SK-N-SH (cell line): ENCODE measurements around the gene TGFB3. TPM values are rescaled to one million over a fixed set of nuclear protein-coding genes. Genes with fewer than 3 reads are reported as not detected.

Experiments used
- CTCF ChIA-PET: fragments of 300-600, 350-600 bp; formaldehyde crosslinking; extraction: SDS; loops from one replicate; lab custom pipeline; 2021; lab: Yijun Ruan, JAX
- POLR2A ChIA-PET: fragments of 350-600 bp; sonication (Branson Sonifier 250); formaldehyde crosslinking; extraction: SDS; loops from one replicate; lab custom pipeline; 2020; ENCODE audit warnings: antibody characterized with exemption, inconsistent platforms; lab: Yijun Ruan, JAX
- DNase-seq: peaks from one replicate; pipeline ENCODE4 v3.0.0; 2012
- H2AFZ ChIP-seq: fragments of 200-600 bp; sonication (generic); 2 replicates; pipeline ENCODE4 v1.8.1; 2016; ENCODE audit warnings: antibody characterized with exemption, mild to moderate bottlenecking, low read depth
- H3F3A ChIP-seq: fragments of 200-600 bp; sonication (generic); replicated peaks from 2 replicates; pipeline ENCODE3; 2016; ENCODE audit warnings: antibody characterized with exemption, mild to moderate bottlenecking; ENCODE audit not compliant: insufficient read depth
- H3K27ac ChIP-seq, 2 experiments: fragments of 200-500 bp in 1 of 2; fragments of 200-600 bp in 1 of 2; sonication (Bioruptor generic) in 1 of 2; sonication (generic), shearing (Covaris generic) in 1 of 2; 2 replicates each; pipeline versions ENCODE4 v1.5.1 to v1.6.1; 2014 to 2016; ENCODE audit warnings: low read depth in 2 of 2, inconsistent platforms in 1 of 2, low read length in 1 of 2, mild to moderate bottlenecking in 1 of 2, mixed read lengths in 1 of 2
- H3K27me3 ChIP-seq: fragments of 200-600 bp; sonication (generic), shearing (Covaris generic); 2 replicates; pipeline ENCODE4 v1.6.1; 2016; ENCODE audit warnings: mixed run types; ENCODE audit not compliant: insufficient read depth
- H3K36me3 ChIP-seq, 2 experiments: fragments of 200-500 bp in 1 of 2; fragments of 200-600 bp in 1 of 2; sonication (Bioruptor generic) in 1 of 2; sonication (generic) in 1 of 2; replicated peaks in 1 of 2; 2 replicates each; pipeline versions ENCODE3 to v1.5.1; 2014 to 2016; ENCODE audit warnings: low read length in 1 of 2, mild to moderate bottlenecking in 1 of 2; ENCODE audit not compliant: insufficient read depth in 2 of 2, control insufficient read depth in 1 of 2
- H3K4me1 ChIP-seq, 2 experiments: fragments of 200-500 bp in 1 of 2; fragments of 200-600 bp in 1 of 2; sonication (Bioruptor generic) in 1 of 2; sonication (generic), shearing (Covaris generic) in 1 of 2; 2 replicates each; pipeline versions ENCODE4 v1.5.1 to v1.6.1; 2014 to 2016; ENCODE audit warnings: low read depth in 1 of 2, low read length in 1 of 2, mixed run types in 1 of 2; ENCODE audit not compliant: insufficient read depth in 2 of 2, control insufficient read depth in 1 of 2
- H3K4me2 ChIP-seq: fragments of 200-600 bp; sonication (generic), shearing (Covaris generic); 2 replicates; pipeline ENCODE4 v1.6.1; 2017; ENCODE audit warnings: mixed run types
- H3K4me3 ChIP-seq, 2 experiments: fragments of 200-500 bp in 1 of 2; fragments of 200-600 bp in 1 of 2; sonication (Bioruptor generic) in 1 of 2; sonication (generic), shearing (Covaris generic) in 1 of 2; 2 replicates each; pipeline versions ENCODE4 v1.5.1 to v1.8.1; 2014 to 2016; ENCODE audit warnings: low read depth in 2 of 2, inconsistent platforms in 1 of 2, low read length in 1 of 2, mild to moderate bottlenecking in 1 of 2, mixed read lengths in 1 of 2, moderate library complexity in 1 of 2
- H3K79me2 ChIP-seq: fragments of 200-600 bp; sonication (generic); 2 replicates; pipeline ENCODE4 v1.8.1; 2017; ENCODE audit warnings: mild to moderate bottlenecking; ENCODE audit not compliant: insufficient read depth
- H3K9ac ChIP-seq: fragments of 200-600 bp; sonication (generic); 2 replicates; pipeline ENCODE4 v1.6.1; 2017; ENCODE audit warnings: mixed run types
- H3K9me2 ChIP-seq: fragments of 200-600 bp; sonication (generic); 2 replicates; pipeline ENCODE4 v1.6.1; 2017; ENCODE audit warnings: mixed run types
- H3K9me3 ChIP-seq: fragments of 200-600 bp; sonication (generic); 2 replicates; pipeline ENCODE4 v1.6.1; 2017; ENCODE audit warnings: mixed run types, mild to moderate bottlenecking, moderate library complexity
- H4K20me1 ChIP-seq: fragments of 200-600 bp; sonication (generic); 2 replicates; pipeline ENCODE4 v1.6.1; 2017; ENCODE audit warnings: mild to moderate bottlenecking, mixed run types; ENCODE audit not compliant: insufficient read depth
- EP300 ChIP-seq, 2 experiments: IDR thresholded peaks; 2 replicates each; pipeline versions ENCODE4 v1.4.0 to v1.6.1; 2012; ENCODE audit warnings: borderline replicate concordance in 1 of 2, low read depth in 1 of 2, low read length in 1 of 2
- IRF3 ChIP-seq: fragments of 150-350 bp; IDR thresholded peaks from 2 replicates; pipeline ENCODE4 v1.6.1; 2016; ENCODE audit warnings: mild to moderate bottlenecking, low read depth, low read length
- RAD21 ChIP-seq: IDR thresholded peaks from 2 replicates; pipeline ENCODE4 v1.6.1; 2012; ENCODE audit warnings: mild to moderate bottlenecking, low read length
- REST ChIP-seq: IDR thresholded peaks from 2 replicates; pipeline ENCODE4 v1.6.1; 2012; ENCODE audit warnings: mild to moderate bottlenecking, low read depth, low read length, moderate library complexity
- USF2 ChIP-seq: fragments of 150-350 bp; IDR thresholded peaks from 2 replicates; pipeline ENCODE4 v1.6.1; 2017; ENCODE audit warnings: antibody characterized with exemption, low read length, low read depth, borderline replicate concordance
- WGBS: methylation state at CpG from one replicate; pipeline ENCODE4 v1.1.6; 2017; ENCODE audit warnings: low lambda C conversion rate; 5-methylcytosine and 5-hydroxymethylcytosine counted together
- polyA plus RNA-seq, 3 experiments: library from polyadenylated mRNA; depleted of rRNA; stranded (reverse); fragments of >200 nt; gene quantifications; 2 replicates each; pipeline ENCODE4 v1.2.3, GENCODE V29; 2012
- TF ChIP-seq, protein P1 (sequence below): fragments of 200-600 bp; sonication (generic); IDR thresholded peaks from 2 replicates; pipeline ENCODE4 v1.6.1; 2017; ENCODE audit warnings: antibody characterized with exemption, mild to moderate bottlenecking, moderate library complexity

The TGFB3 gene
- polyA plus RNA-seq, 1 of the 3 experiments (the other 2 are of a cell fraction), result 7.6 TPM

- no peak for TF ChIP-seq EP300 (IDR thresholded peaks at IDR 0.05; ENCODE audit: borderline replicate concordance in 1 of 2, low read depth in 1 of 2, low read length in 1 of 2)
- TF ChIP-seq USF2, result no peak
- no peak for TF ChIP-seq REST
- TF ChIP-seq, protein P1, sequence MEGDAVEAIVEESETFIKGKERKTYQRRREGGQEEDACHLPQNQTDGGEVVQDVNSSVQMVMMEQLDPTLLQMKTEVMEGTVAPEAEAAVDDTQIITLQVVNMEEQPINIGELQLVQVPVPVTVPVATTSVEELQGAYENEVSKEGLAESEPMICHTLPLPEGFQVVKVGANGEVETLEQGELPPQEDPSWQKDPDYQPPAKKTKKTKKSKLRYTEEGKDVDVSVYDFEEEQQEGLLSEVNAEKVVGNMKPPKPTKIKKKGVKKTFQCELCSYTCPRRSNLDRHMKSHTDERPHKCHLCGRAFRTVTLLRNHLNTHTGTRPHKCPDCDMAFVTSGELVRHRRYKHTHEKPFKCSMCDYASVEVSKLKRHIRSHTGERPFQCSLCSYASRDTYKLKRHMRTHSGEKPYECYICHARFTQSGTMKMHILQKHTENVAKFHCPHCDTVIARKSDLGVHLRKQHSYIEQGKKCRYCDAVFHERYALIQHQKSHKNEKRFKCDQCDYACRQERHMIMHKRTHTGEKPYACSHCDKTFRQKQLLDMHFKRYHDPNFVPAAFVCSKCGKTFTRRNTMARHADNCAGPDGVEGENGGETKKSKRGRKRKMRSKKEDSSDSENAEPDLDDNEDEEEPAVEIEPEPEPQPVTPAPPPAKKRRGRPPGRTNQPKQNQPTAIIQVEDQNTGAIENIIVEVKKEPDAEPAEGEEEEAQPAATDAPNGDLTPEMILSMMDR, result no peak
- no peak for TF ChIP-seq RAD21
- POLR2A ChIA-PET, result no interaction called here
- Histone ChIP-seq H3K4me3 (no peak overlapping the region), H4K20me1 (no peaks in the 10 kb centered on the region), H3K36me3 (no peaks in the 10 kb centered on the region), H3K9me2 (no peaks in the 10 kb centered on the region), H3K79me2 (no peaks in the 10 kb centered on the region), H2AFZ (no peak overlapping the region), H3F3A (no peaks in the 10 kb centered on the region), H3K27me3 (no peaks in the 10 kb centered on the region), H3K4me2 (no peak overlapping the region), H3K4me1 (peaks cover 0 to 23% of the 10 kb centered on the region in 2 experiments; a peak in 2 of 4 replicates), H3K27ac (peak overlapping the region in 1 of 2 experiments; percentile 90; a peak in 1 of 4 replicates), H3K9me3 (no peaks in the 10 kb centered on the region), H3K9ac (no peak overlapping the region)
- no peak for DNase-seq
- 93% methylated on average over 13 of the region's 15 CpGs for WGBS
- CTCF ChIA-PET, result interaction anchor here (1.3 to 19.6 kb wide), 4 partner anchors 9 to 262 kb away, joined by 4 to 550 read pairs (median 34); partner anchors contain the start of gene TGFB3
These were observed 10.3 kb downstream of the TGFB3 start for GRCh38 chr14:75971509-75971908.

- Histone ChIP-seq H3K9me2 (no peaks in the 10 kb centered on the region), H3K9me3 (no peaks in the 10 kb centered on the region), H3K27ac (no peak overlapping the region), H3K27me3 (no peaks in the 10 kb centered on the region), H3F3A (no peaks in the 10 kb centered on the region), H3K79me2 (no peaks in the 10 kb centered on the region), H3K36me3 (peaks cover 0 to 2% of the 10 kb centered on the region in 2 experiments), H3K9ac (no peak overlapping the region)
- CTCF ChIA-PET, result interaction anchor here (1.0 to 19.6 kb wide), 6 partner anchors 10 to 262 kb away, joined by 3 to 550 read pairs (median 8); partner anchors contain the start of gene TGFB3
- POLR2A ChIA-PET, result no interaction called here
- DNase-seq, result no peak
- 93% methylated on average over 9 of the region's 9 CpGs for WGBS
- no peak for TF ChIP-seq IRF3
- TF ChIP-seq, all 33 proteins: peak for 0
- Histone ChIP-seq H2AFZ (no peak overlapping the region), H4K20me1 (no peaks in the 10 kb centered on the region), H3K4me2 (no peak overlapping the region), H3K4me3 (no peak overlapping the region), H3K4me1 (peaks cover 0 to 23% of the 10 kb centered on the region in 2 experiments; a peak in 2 of 4 replicates)
These were observed 10.8 kb downstream of the TGFB3 start for GRCh38 chr14:75970989-75971388.
